Neural crest cell (in vitro differentiated cells): Measurements from ENCODE around the gene TMEM229B. TPM values are rescaled to one million over a fixed set of nuclear protein-coding genes. Genes with fewer than 3 reads are reported as not detected.

Experiments
- DNase-seq: peaks from one replicate; pipeline ENCODE4 v3.0.0; 2021; ENCODE audit warnings: low read depth, mixed read lengths, low spot score
- H3K27ac Mint-ChIP-seq: one replicate; pipeline ENCODE4 v1.8.0; 2021; ENCODE audit warnings: mild to moderate bottlenecking, mixed read lengths; ENCODE audit not compliant: unreplicated experiment
- H3K27me3 Mint-ChIP-seq: 2 replicates; pipeline ENCODE4 v1.8.0; 2021; ENCODE audit warnings: low read depth, mild to moderate bottlenecking, mixed read lengths
- H3K36me3 Mint-ChIP-seq: 2 replicates; pipeline ENCODE4 v1.8.0; 2021; ENCODE audit warnings: low read depth, mild to moderate bottlenecking, mixed read lengths
- H3K4me1 Mint-ChIP-seq: 2 replicates; pipeline ENCODE4 v1.8.0; 2021; ENCODE audit warnings: mixed read lengths
- H3K4me3 Mint-ChIP-seq: one replicate; pipeline ENCODE4 v1.8.0; 2021; ENCODE audit warnings: mild to moderate bottlenecking, mixed read lengths
- H3K9me3 Mint-ChIP-seq: 2 replicates; pipeline ENCODE4 v1.8.0; 2021; ENCODE audit warnings: mixed read lengths
- CTCF ChIP-seq: fragments of 200-600 bp; sonication (generic); conservative IDR thresholded peaks from 2 replicates; pipeline ENCODE4 v1.5.0; 2021; ENCODE audit warnings: antibody characterized with exemption, mild to moderate bottlenecking
- total RNA-seq: library from RNA; stranded (reverse); gene quantifications from 2 replicates; pipeline ENCODE4 v1.2.1, GENCODE V29; 2021

Gene TMEM229B
- total RNA-seq, 1 donor from 2014 or later = 5.2 TPM

- H3K27ac Mint-ChIP-seq = peak overlapping the region; percentile 79
- H3K27me3 Mint-ChIP-seq = peaks cover 18% of the 10 kb centered on the region
- H3K4me1 Mint-ChIP-seq = peaks cover 42% of the 10 kb centered on the region
- H3K36me3 Mint-ChIP-seq = no peaks in the 10 kb centered on the region
- TF ChIP-seq CTCF = no peak
- H3K4me3 Mint-ChIP-seq = no peak overlapping the region
- no peak for DNase-seq
- H3K9me3 Mint-ChIP-seq = no peaks in the 10 kb centered on the region
Observed at GRCh38 chr14:67510121-67510520, 21.6 kb upstream of the TMEM229B start.

- H3K4me3 Mint-ChIP-seq = no peak overlapping the region
- H3K27ac Mint-ChIP-seq = peak overlapping the region; percentile 45
- H3K27me3 Mint-ChIP-seq = peaks cover 11% of the 10 kb centered on the region
- no peak for DNase-seq
- peaks cover 41% of the 10 kb centered on the region for H3K4me1 Mint-ChIP-seq
- no peak for TF ChIP-seq CTCF
- H3K36me3 Mint-ChIP-seq = no peaks in the 10 kb centered on the region
- H3K9me3 Mint-ChIP-seq = no peaks in the 10 kb centered on the region
Observed at GRCh38 chr14:67508956-67509355, 20.4 kb upstream of the TMEM229B start.

- TF ChIP-seq CTCF = no peak
- peaks cover 6% of the 10 kb centered on the region for H3K4me1 Mint-ChIP-seq
Observed at GRCh38 chr14:67505254-67505653, 16.7 kb upstream of the TMEM229B start.

GRCh38 chr14:67503331-67503730, 14.8 kb upstream of the TMEM229B start:
- Mint-ChIP-seq H3K4me3 (no peak overlapping the region), H3K9me3 (no peaks in the 10 kb centered on the region), H3K36me3 (no peaks in the 10 kb centered on the region), H3K27ac (no peak overlapping the region), H3K4me1 (no peaks in the 10 kb centered on the region), H3K27me3 (no peaks in the 10 kb centered on the region)
- no peak for TF ChIP-seq CTCF
- no peak for DNase-seq

More at GRCh38 chr14:67505254-67505653, 16.7 kb upstream of the TMEM229B start:
- Mint-ChIP-seq H3K27ac (peak overlapping the region; percentile 67), H3K4me3 (no peak overlapping the region), H3K9me3 (no peaks in the 10 kb centered on the region), H3K27me3 (no peaks in the 10 kb centered on the region), H3K36me3 (no peaks in the 10 kb centered on the region)
- no peak for DNase-seq

GRCh38 chr14:67502867-67503266, 14.3 kb upstream of the TMEM229B start:
- TF ChIP-seq CTCF = no peak
- no peaks in the 10 kb centered on the region for H3K9me3 Mint-ChIP-seq
- DNase-seq = no peak
- H3K27ac Mint-ChIP-seq = no peak overlapping the region
- H3K27me3 Mint-ChIP-seq = no peaks in the 10 kb centered on the region
- no peak overlapping the region for H3K4me3 Mint-ChIP-seq
- no peaks in the 10 kb centered on the region for H3K4me1 Mint-ChIP-seq
- no peaks in the 10 kb centered on the region for H3K36me3 Mint-ChIP-seq

GRCh38 chr14:67501670-67502069, 13.1 kb upstream of the TMEM229B start:
- no peak for TF ChIP-seq CTCF
- no peak overlapping the region for H3K4me3 Mint-ChIP-seq
- DNase-seq = no peak
- H3K27ac Mint-ChIP-seq = no peak overlapping the region
- no peaks in the 10 kb centered on the region for H3K9me3 Mint-ChIP-seq
- no peaks in the 10 kb centered on the region for H3K4me1 Mint-ChIP-seq
- no peaks in the 10 kb centered on the region for H3K27me3 Mint-ChIP-seq
- H3K36me3 Mint-ChIP-seq = no peaks in the 10 kb centered on the region
